Tibial nerve (tissue), 4 donors: ENCODE data around the gene TOR4A.

Source experiments
- EP300 ChIP-seq, 2 donors: sonication (generic); formaldehyde crosslinking; IDR thresholded peaks; one replicate each; pipeline ENCODE4 v1.6.1; 2017; ENCODE audit warnings: antibody characterized with exemption in 2 of 2, mild to moderate bottlenecking in 1 of 2
- TF ChIP-seq, protein P1 (sequence below), 5 experiments: fragments of 200-600 bp in 3 of 5; fragments of 450-650 bp in 2 of 5; sonication (generic) in 3 of 5; IDR thresholded peaks; one replicate each; pipeline ENCODE4 v1.5.1; 2016 to 2019; ENCODE audit warnings: antibody characterized with exemption in 5 of 5, mild to moderate bottlenecking in 3 of 5, moderate library complexity in 2 of 5

DNA sequence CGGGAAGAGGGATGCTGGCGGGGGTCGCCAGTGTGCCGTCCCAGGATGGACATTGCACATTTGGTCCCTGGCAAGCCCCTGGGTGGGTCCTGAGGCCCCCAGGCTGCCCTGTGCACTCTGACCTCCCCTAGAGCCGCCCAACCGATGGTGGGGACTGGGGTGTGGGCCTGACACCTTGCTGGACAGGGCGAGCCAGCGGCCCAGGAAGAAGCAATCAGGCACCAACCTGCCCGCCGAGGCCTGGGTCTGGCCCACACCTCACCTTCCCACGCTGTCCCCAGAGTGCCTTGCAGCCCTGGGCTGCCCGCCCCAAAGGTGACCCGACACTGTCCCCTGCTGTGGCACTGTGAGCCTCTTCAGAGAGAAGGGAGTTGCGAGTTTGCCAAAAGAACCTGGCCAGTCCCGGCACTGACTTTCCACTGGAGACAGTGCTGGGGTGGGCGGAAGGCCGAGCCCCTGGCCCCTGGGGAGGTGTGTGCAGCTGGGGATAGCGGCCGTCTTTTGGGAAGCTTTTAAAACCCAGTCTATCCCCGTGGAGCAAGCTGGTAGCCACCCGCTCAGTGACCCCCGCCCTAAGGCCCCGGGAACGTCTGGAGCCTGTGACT is 36.5 kb downstream of the TOR4A start:
- TF ChIP-seq, protein P1, sequence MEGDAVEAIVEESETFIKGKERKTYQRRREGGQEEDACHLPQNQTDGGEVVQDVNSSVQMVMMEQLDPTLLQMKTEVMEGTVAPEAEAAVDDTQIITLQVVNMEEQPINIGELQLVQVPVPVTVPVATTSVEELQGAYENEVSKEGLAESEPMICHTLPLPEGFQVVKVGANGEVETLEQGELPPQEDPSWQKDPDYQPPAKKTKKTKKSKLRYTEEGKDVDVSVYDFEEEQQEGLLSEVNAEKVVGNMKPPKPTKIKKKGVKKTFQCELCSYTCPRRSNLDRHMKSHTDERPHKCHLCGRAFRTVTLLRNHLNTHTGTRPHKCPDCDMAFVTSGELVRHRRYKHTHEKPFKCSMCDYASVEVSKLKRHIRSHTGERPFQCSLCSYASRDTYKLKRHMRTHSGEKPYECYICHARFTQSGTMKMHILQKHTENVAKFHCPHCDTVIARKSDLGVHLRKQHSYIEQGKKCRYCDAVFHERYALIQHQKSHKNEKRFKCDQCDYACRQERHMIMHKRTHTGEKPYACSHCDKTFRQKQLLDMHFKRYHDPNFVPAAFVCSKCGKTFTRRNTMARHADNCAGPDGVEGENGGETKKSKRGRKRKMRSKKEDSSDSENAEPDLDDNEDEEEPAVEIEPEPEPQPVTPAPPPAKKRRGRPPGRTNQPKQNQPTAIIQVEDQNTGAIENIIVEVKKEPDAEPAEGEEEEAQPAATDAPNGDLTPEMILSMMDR (IDR thresholded peaks at IDR 0.05), result peak in 1 of 5 experiments; percentile 36
- no peak for TF ChIP-seq EP300 (IDR thresholded peaks at IDR 0.05)
